Ramos (cell line): Measurements from ENCODE around the gene SYCE1.
"Not testable (repeated sequence)": the region's sequence is repeated elsewhere in the genome, so short reads cannot be mapped to it uniquely, and the experiment has no call there.

ENCODE experiments used
- in situ Hi-C: fragments of 300-500 bp; cut with MboI; formaldehyde crosslinking; loops from one replicate; pipeline ENCODE4 v1.14.3; 2022; ENCODE audit warnings: low sequenced_read_pairs; ENCODE audit not compliant: unreplicated experiment

SYCE1 gene

DNA sequence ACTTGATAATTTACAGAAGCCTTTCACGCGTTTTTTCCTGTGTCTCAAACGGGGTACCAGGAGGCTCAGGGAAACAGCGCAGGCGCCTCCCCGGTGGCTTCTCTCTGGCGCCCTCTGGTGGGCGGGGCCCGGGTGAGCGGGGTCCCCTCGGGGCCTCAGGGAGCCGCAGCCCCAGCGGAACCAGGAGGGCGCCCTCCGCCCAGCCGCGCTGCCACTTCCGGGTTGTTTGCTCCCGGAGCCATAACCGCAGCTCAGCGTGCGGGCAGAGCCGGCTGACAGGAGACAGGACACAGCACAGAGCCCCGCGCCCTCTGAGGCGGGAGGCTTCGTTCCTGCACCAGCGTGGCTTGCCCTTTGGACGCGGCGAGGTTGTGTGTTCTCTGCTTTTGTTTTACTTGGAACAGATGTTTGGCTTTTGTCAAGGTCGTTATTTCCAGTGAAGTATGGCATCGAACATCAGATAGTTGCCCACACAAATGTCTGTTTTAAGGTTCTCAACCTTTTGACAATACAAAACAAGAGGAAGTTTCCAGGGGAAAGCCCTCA, 45.1 kb downstream of the SYCE1 start:
- in situ Hi-C loops, result no loop called here

GRCh38 chr10:133518517-133518916, 46.9 kb downstream of the SYCE1 start:
- in situ Hi-C loops, result not testable (repeated sequence)

- in situ Hi-C loops, result no loop called here
These were observed 49.3 kb downstream of the SYCE1 start for GRCh38 chr10:133516057-133516456.

DNA sequence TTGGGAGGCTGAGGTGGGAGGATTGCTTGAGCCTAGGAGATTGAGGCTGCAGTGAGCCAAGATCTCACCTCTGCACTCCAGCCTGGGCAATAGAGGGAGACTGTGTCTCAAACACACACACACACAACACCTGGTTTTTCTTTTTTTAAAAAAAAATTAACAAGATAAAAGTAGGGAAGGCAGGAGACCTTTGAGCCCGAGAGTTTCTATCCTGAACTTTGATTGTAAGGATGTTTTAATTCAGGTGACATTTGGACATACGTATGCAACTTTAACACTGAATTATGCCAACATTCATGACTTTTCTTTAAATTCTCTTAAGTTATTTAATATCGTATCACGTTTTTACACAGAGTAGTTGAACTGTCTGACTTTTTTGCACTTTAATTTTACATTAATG, 49.9 kb downstream of the SYCE1 start:
- in situ Hi-C loops, result no loop called here

DNA sequence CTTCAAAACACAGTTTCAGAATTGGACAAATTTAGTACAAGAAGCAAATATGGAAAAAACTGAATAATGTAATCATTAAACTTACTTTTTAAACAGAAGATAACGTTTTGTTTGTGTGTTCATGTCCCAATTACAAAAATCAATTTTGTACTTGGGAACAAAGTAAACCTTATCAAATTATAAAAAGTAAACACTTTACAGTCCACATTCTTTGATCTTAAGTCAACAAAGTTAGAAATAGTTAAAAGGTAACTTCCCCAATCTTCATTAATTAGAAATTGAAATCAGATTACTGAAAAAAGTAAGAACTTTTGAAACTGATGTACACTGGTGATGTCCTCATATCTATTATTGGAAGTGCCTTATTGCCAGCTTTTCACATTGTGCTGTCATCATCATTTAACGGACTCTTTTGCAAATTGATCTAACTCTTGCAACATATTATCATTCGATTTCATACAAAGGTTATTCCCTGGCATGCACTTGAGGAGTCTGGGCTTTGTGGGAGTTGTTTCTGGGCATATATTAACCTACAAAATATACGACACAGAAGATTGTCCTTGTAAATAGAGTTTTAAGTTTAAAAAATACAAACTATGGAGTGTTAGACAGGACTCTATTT, 53.4 kb downstream of the SYCE1 start:
- in situ Hi-C loops, result no loop called here

GRCh38 chr10:133511408-133511807, 54.0 kb downstream of the SYCE1 start:
- in situ Hi-C loops, result no loop called here

GRCh38 chr10:133509700-133510099, 55.7 kb downstream of the SYCE1 start:
- in situ Hi-C loops, result no loop called here
